Activated CD8-positive, alpha-beta T cell treated with anti-CD3 and anti-CD28 coated beads, Interleukin-2, amount 10 ng/mL, durations not matched to agents 7 days and 5 days (primary cell): ENCODE results near the gene MID1. TPM values are rescaled to one million over a fixed set of nuclear protein-coding genes. Genes with fewer than 3 reads are reported as not detected.

Experiments
- ATAC-seq: fragments of 150-1000 bp; cut with Tn5 transposase; one replicate; pipeline ENCODE4 v1.10.0; 2021; ENCODE audit warnings: moderate library complexity
- CTCF ChIA-PET: fragments of 350-600 bp; sonication (Branson Sonifier 250); formaldehyde crosslinking; loops from one replicate; lab custom pipeline; 2021; ENCODE audit warnings: antibody characterized with exemption; lab: Charles Lee
- POLR2A ChIA-PET: fragments of 350-600 bp; sonication (Branson Sonifier 250); formaldehyde crosslinking; loops from one replicate; lab custom pipeline; 2021; ENCODE audit warnings: antibody characterized with exemption; lab: Charles Lee
- DNase-seq: peaks from one replicate; pipeline ENCODE4 v3.0.0-alpha.2; 2020
- H3K27ac Mint-ChIP-seq: one replicate; pipeline ENCODE4 v1.8.0; 2021; ENCODE audit warnings: mild to moderate bottlenecking, mixed read lengths
- H3K27me3 Mint-ChIP-seq: one replicate; pipeline ENCODE4 v1.8.0; 2021; ENCODE audit warnings: low read depth, mixed read lengths
- H3K36me3 Mint-ChIP-seq: one replicate; pipeline ENCODE4 v1.8.0; 2021; ENCODE audit warnings: low read depth, mixed read lengths
- H3K4me1 Mint-ChIP-seq: one replicate; pipeline ENCODE4 v1.8.0; 2021; ENCODE audit warnings: low read depth, mixed read lengths
- H3K4me3 Mint-ChIP-seq: one replicate; pipeline ENCODE4 v1.8.0; 2021; ENCODE audit warnings: mild to moderate bottlenecking, mixed read lengths
- H3K9me3 Mint-ChIP-seq: one replicate; pipeline ENCODE4 v1.8.0; 2022; ENCODE audit warnings: mixed read lengths; ENCODE audit not compliant: insufficient read depth
- total RNA-seq, 2 experiments: library from RNA; stranded (reverse); gene quantifications; one replicate each; pipeline ENCODE4 v1.2.3, GENCODE V29; 2021

Gene MID1
- total RNA-seq, 2 experiments from 2014 or later = 0.11 to 0.23 TPM

- no peak for ATAC-seq
- ChIA-PET CTCF (no interaction called here), POLR2A (no interaction called here)
- Mint-ChIP-seq H3K4me3 (no peak overlapping the region), H3K4me1 (no peaks in the 10 kb centered on the region), H3K27ac (no peak overlapping the region), H3K9me3 (no peaks in the 10 kb centered on the region), H3K36me3 (no peaks in the 10 kb centered on the region), H3K27me3 (no peaks in the 10 kb centered on the region)
- no peak for DNase-seq
Observed at GRCh38 chrX:10502961-10503360, 117.4 kb downstream of the MID1 start.

- Mint-ChIP-seq H3K4me3 (no peak overlapping the region), H3K27ac (no peak overlapping the region), H3K9me3 (no peaks in the 10 kb centered on the region), H3K27me3 (no peaks in the 10 kb centered on the region), H3K36me3 (no peaks in the 10 kb centered on the region), H3K4me1 (no peaks in the 10 kb centered on the region)
- DNase-seq (no peak), ATAC-seq (no peak)
- ChIA-PET CTCF (no interaction called here), POLR2A (no interaction called here)
Observed at GRCh38 chrX:10501611-10502010, 118.8 kb downstream of the MID1 start.

- ChIA-PET CTCF (no interaction called here), POLR2A (no interaction called here)
- Mint-ChIP-seq H3K4me1 (no peaks in the 10 kb centered on the region), H3K4me3 (no peak overlapping the region), H3K36me3 (no peaks in the 10 kb centered on the region), H3K9me3 (no peaks in the 10 kb centered on the region), H3K27me3 (no peaks in the 10 kb centered on the region), H3K27ac (no peak overlapping the region)
- DNase-seq (no peak), ATAC-seq (no peak)
Observed at GRCh38 chrX:10496345-10496965, 123.9 kb downstream of the MID1 start.

GRCh38 chrX:10495677-10496076 lies 124.7 kb downstream of the MID1 start:
- no peaks in the 10 kb centered on the region for H3K9me3 Mint-ChIP-seq
- ChIA-PET CTCF (no interaction called here), POLR2A (no interaction called here)
- H3K27ac Mint-ChIP-seq = no peak overlapping the region
- H3K4me1 Mint-ChIP-seq = no peaks in the 10 kb centered on the region
- no peaks in the 10 kb centered on the region for H3K36me3 Mint-ChIP-seq
- no peak overlapping the region for H3K4me3 Mint-ChIP-seq
- ATAC-seq (no peak), DNase-seq (no peak)
- H3K27me3 Mint-ChIP-seq = no peaks in the 10 kb centered on the region

GRCh38 chrX:10492250-10492649 lies 128.1 kb downstream of the MID1 start:
- CTCF ChIA-PET = no interaction called here
- POLR2A ChIA-PET = no interaction called here
- no peak overlapping the region for H3K27ac Mint-ChIP-seq

GRCh38 chrX:10486373-10486772 lies 134.0 kb downstream of the MID1 start:
- ChIA-PET CTCF (no interaction called here), POLR2A (no interaction called here)
- Mint-ChIP-seq H3K27ac (no peak overlapping the region), H3K27me3 (no peaks in the 10 kb centered on the region), H3K9me3 (no peaks in the 10 kb centered on the region), H3K4me3 (no peak overlapping the region), H3K4me1 (no peaks in the 10 kb centered on the region), H3K36me3 (no peaks in the 10 kb centered on the region)
- ATAC-seq (no peak), DNase-seq (no peak)

More at GRCh38 chrX:10492250-10492649, 128.1 kb downstream of the MID1 start:
- H3K27me3 Mint-ChIP-seq = no peaks in the 10 kb centered on the region
- H3K36me3 Mint-ChIP-seq = no peaks in the 10 kb centered on the region
- no peak overlapping the region for H3K4me3 Mint-ChIP-seq
- H3K9me3 Mint-ChIP-seq = no peaks in the 10 kb centered on the region
- no peaks in the 10 kb centered on the region for H3K4me1 Mint-ChIP-seq
- no peak for DNase-seq
- ATAC-seq = no peak

- Mint-ChIP-seq H3K36me3 (no peaks in the 10 kb centered on the region), H3K9me3 (no peaks in the 10 kb centered on the region), H3K27me3 (no peaks in the 10 kb centered on the region), H3K4me1 (no peaks in the 10 kb centered on the region), H3K27ac (no peak overlapping the region), H3K4me3 (no peak overlapping the region)
- ChIA-PET CTCF (no interaction called here), POLR2A (no interaction called here)
- no peak for DNase-seq
- ATAC-seq = no peak
Observed at GRCh38 chrX:10485326-10485725, 135.1 kb downstream of the MID1 start.

- Mint-ChIP-seq H3K36me3 (no peaks in the 10 kb centered on the region), H3K4me3 (no peak overlapping the region), H3K27me3 (no peaks in the 10 kb centered on the region), H3K4me1 (no peaks in the 10 kb centered on the region), H3K27ac (no peak overlapping the region), H3K9me3 (no peaks in the 10 kb centered on the region)
- no peak for ATAC-seq
- ChIA-PET CTCF (no interaction called here), POLR2A (no interaction called here)
- no peak for DNase-seq
Observed at GRCh38 chrX:10484683-10485247, 135.6 kb downstream of the MID1 start.

- DNase-seq (no peak), ATAC-seq (no peak)
- H3K4me1 Mint-ChIP-seq = no peaks in the 10 kb centered on the region
- ChIA-PET CTCF (no interaction called here), POLR2A (no interaction called here)
- H3K27ac Mint-ChIP-seq = no peak overlapping the region
- H3K36me3 Mint-ChIP-seq = no peaks in the 10 kb centered on the region
- H3K4me3 Mint-ChIP-seq = no peak overlapping the region
- no peaks in the 10 kb centered on the region for H3K9me3 Mint-ChIP-seq
- no peaks in the 10 kb centered on the region for H3K27me3 Mint-ChIP-seq
Observed at GRCh38 chrX:10483191-10483831, 137.1 kb downstream of the MID1 start.

- no peak overlapping the region for H3K4me3 Mint-ChIP-seq
- no peaks in the 10 kb centered on the region for H3K4me1 Mint-ChIP-seq
- H3K36me3 Mint-ChIP-seq = no peaks in the 10 kb centered on the region
- H3K9me3 Mint-ChIP-seq = no peaks in the 10 kb centered on the region
- no peak overlapping the region for H3K27ac Mint-ChIP-seq
- DNase-seq (no peak), ATAC-seq (no peak)
- POLR2A ChIA-PET = no interaction called here
- H3K27me3 Mint-ChIP-seq = no peaks in the 10 kb centered on the region
- CTCF ChIA-PET = no interaction called here
Observed at GRCh38 chrX:10482708-10483107, 137.7 kb downstream of the MID1 start.

GRCh38 chrX:10482261-10482660 lies 138.1 kb downstream of the MID1 start:
- no peaks in the 10 kb centered on the region for H3K27me3 Mint-ChIP-seq
- DNase-seq (no peak), ATAC-seq (no peak)
- no peak overlapping the region for H3K4me3 Mint-ChIP-seq
- no peaks in the 10 kb centered on the region for H3K4me1 Mint-ChIP-seq
- no peak overlapping the region for H3K27ac Mint-ChIP-seq
- no peaks in the 10 kb centered on the region for H3K36me3 Mint-ChIP-seq
- POLR2A ChIA-PET = no interaction called here
- CTCF ChIA-PET = no interaction called here
- H3K9me3 Mint-ChIP-seq = no peaks in the 10 kb centered on the region

- DNase-seq (no peak), ATAC-seq (no peak)
- H3K4me1 Mint-ChIP-seq = no peaks in the 10 kb centered on the region
- CTCF ChIA-PET = no interaction called here
- no peak overlapping the region for H3K4me3 Mint-ChIP-seq
- POLR2A ChIA-PET = no interaction called here
- H3K36me3 Mint-ChIP-seq = no peaks in the 10 kb centered on the region
- no peak overlapping the region for H3K27ac Mint-ChIP-seq
- H3K27me3 Mint-ChIP-seq = no peaks in the 10 kb centered on the region
- H3K9me3 Mint-ChIP-seq = no peaks in the 10 kb centered on the region
Observed at GRCh38 chrX:10480861-10481260, 139.5 kb downstream of the MID1 start.
